Ovary (tissue), 9 donors: Measurements from ENCODE around the gene RGS9. TPM values are rescaled to one million over a fixed set of nuclear protein-coding genes. Genes with fewer than 3 reads are reported as not detected.

Experiments
- DNase-seq, 5 donors: peaks; one replicate each; pipeline ENCODE4 v3.0.0-alpha.2; 2019 to 2020
- H3K27ac ChIP-seq, 2 donors: fragments of 200-600 bp; one replicate each; pipeline versions ENCODE4 v1.5.1 to v1.8.0; 2019 to 2022
- H3K27me3 ChIP-seq: fragments of 200-600 bp; one replicate; pipeline ENCODE4 v1.8.0; 2022
- H3K36me3 ChIP-seq: fragments of 200-600 bp; sonication (generic); one replicate; pipeline ENCODE4 v1.5.1; 2019
- H3K4me1 ChIP-seq: one replicate; pipeline ENCODE4 v1.8.1; 2013; ENCODE audit warnings: mild to moderate bottlenecking, moderate library complexity; ENCODE audit not compliant: insufficient read depth
- H3K4me3 ChIP-seq: fragments of 200-600 bp; sonication (generic); one replicate; pipeline ENCODE4 v1.5.1; 2017
- H3K9me3 ChIP-seq, 2 donors: fragments of 200-600 bp in 1 of 2; sonication (generic) in 1 of 2; one replicate each; pipeline versions ENCODE4 v1.5.1 to v1.8.1; 2013 to 2019; ENCODE audit warnings: mild to moderate bottlenecking in 1 of 2, moderate library complexity in 1 of 2
- CTCF ChIP-seq, 3 donors: fragments of 450-650 bp in 2 of 3; fragments of 200-600 bp in 1 of 3; IDR thresholded peaks; one replicate each; pipeline versions ENCODE4 v1.5.1 to v1.8.0; 2016 to 2022; ENCODE audit warnings: antibody characterized with exemption in 3 of 3, mild to moderate bottlenecking in 1 of 3
- EP300 ChIP-seq: sonication (generic); formaldehyde crosslinking; IDR thresholded peaks from one replicate; pipeline ENCODE4 v1.6.1; 2017; ENCODE audit warnings: antibody characterized with exemption
- POLR2A ChIP-seq: fragments of 450-650 bp; IDR thresholded peaks from one replicate; pipeline ENCODE4 v1.6.1; 2017; ENCODE audit warnings: antibody characterized with exemption, mild to moderate bottlenecking, moderate library complexity
- WGBS, 3 donors: extraction: QIAGEN DNeasy Blood & Tissue Kit in 1 of 3; methylation state at CpG; one replicate each; pipeline versions ENCODE4 v1.1.5 to v1.1.7; 2013 to 2017; 5-methylcytosine and 5-hydroxymethylcytosine counted together
- intact Hi-C, 4 donors: fragments of 100-400 bp; cut with DNase I; formaldehyde crosslinking; loops; one replicate each; pipeline versions ENCODE4 v1.11.0 to v1.15.1; 2022 to 2023
- polyA plus RNA-seq, 2 donors: library from polyadenylated mRNA; stranded (reverse); fragments of 200-250 nt in 1 of 2; fragments of 350-450 nt in 1 of 2; fragmentation: Illumina TruSeq in 1 of 2; extraction: RNeasy Lipid Tissue Mini Kit (QIAGEN cat#74804) in 1 of 2; gene quantifications; one replicate each; pipeline ENCODE4 v1.2.3, GENCODE V29; 2013 to 2014
- total RNA-seq, 7 donors: library from RNA; depleted of rRNA in 2 of 7; stranded (reverse); fragments of >200 nt in 2 of 7; fragmentation: NEBNext Ultra II Directional in 3 of 7; extraction: Animal tissue kit (Norgen Biotek cat#: 25700) in 3 of 7; gene quantifications; one replicate each; pipeline versions ENCODE4 v1.1.0 to v1.2.4, GENCODE V29; 2016 to 2023
- donor health status: DM: no; HTN: no; CAD: no; lungs with moderate emphysema.
- donor health status: DM: no; HTN: no; CAD: no.
- donor health status: Bipolar disorder and iron deficiency.
- donor health status: DM: yes; HTN: yes; CAD: no.
- donor health status: DM: no; HTN: no; CAD: no.
- donor health status: DM: yes; HTN: yes; CAD: no.

Gene RGS9
- total and polyA plus RNA-seq, 9 donors, result 5.3 to 15.7 (median 9.1) TPM

GRCh38 chr17:65249774-65250173 lies 112.6 kb downstream of the RGS9 start:
- Histone ChIP-seq H3K4me1 (no peaks in the 10 kb centered on the region), H3K4me3 (no peak overlapping the region), H3K9me3 (no peaks in the 10 kb centered on the region), H3K27me3 (no peaks in the 10 kb centered on the region), H3K36me3 (no peaks in the 10 kb centered on the region), H3K27ac (no peak overlapping the region)
- no peak for TF ChIP-seq CTCF (IDR thresholded peaks at IDR 0.05)
- TF ChIP-seq POLR2A, result no peak
- TF ChIP-seq EP300, result no peak
- WGBS, 3 donors, result 93 to 100% (median 97%) methylated on average over 2 of the region's 2 CpGs
- DNase-seq, result no peak
- intact Hi-C loops, result no loop called here

- DNase-seq, result no peak
- no peak overlapping the region for H3K27ac ChIP-seq
- no peaks in the 10 kb centered on the region for H3K27me3 ChIP-seq
- no peaks in the 10 kb centered on the region for H3K4me1 ChIP-seq
- no peaks in the 10 kb centered on the region for H3K36me3 ChIP-seq
- intact Hi-C loops, result no loop called here
- 20 to 40% (median 28%) methylated on average over 1 of the region's 1 CpG for WGBS, 3 donors
- no peaks in the 10 kb centered on the region for H3K9me3 ChIP-seq
- H3K4me3 ChIP-seq, result no peak overlapping the region
- no peak for TF ChIP-seq POLR2A
- TF ChIP-seq CTCF (IDR thresholded peaks at IDR 0.05), result no peak
- TF ChIP-seq EP300, result no peak
Observed at GRCh38 chr17:65254166-65254565, 117.0 kb downstream of the RGS9 start.

GRCh38 chr17:65259281-65259680 lies 122.1 kb downstream of the RGS9 start:
- no peak for TF ChIP-seq EP300
- intact Hi-C loops, result no loop called here

GRCh38 chr17:65259696-65260485 lies 122.7 kb downstream of the RGS9 start:
- TF ChIP-seq POLR2A (no peak), EP300 (no peak), CTCF (IDR thresholded peaks at IDR 0.05) (no peak)
- H3K36me3 ChIP-seq, result no peaks in the 10 kb centered on the region
- no peaks in the 10 kb centered on the region for H3K27me3 ChIP-seq
- no peaks in the 10 kb centered on the region for H3K9me3 ChIP-seq
- no peak for DNase-seq
- intact Hi-C loops, result no loop called here
- 58 to 70% (median 61%) methylated on average over 7 of the region's 7 CpGs for WGBS, 3 donors
- H3K27ac ChIP-seq, result no peak overlapping the region
- H3K4me3 ChIP-seq, result no peak overlapping the region
- H3K4me1 ChIP-seq, result no peaks in the 10 kb centered on the region

More at GRCh38 chr17:65259281-65259680, 122.1 kb downstream of the RGS9 start:
- Histone ChIP-seq H3K4me3 (no peak overlapping the region), H3K9me3 (no peaks in the 10 kb centered on the region), H3K27me3 (no peaks in the 10 kb centered on the region), H3K4me1 (no peaks in the 10 kb centered on the region), H3K36me3 (no peaks in the 10 kb centered on the region), H3K27ac (no peak overlapping the region)
- no peak for DNase-seq
- 76 to 79% (median 77%) methylated on average over 5 of the region's 5 CpGs for WGBS, 3 donors

- no peaks in the 10 kb centered on the region for H3K4me1 ChIP-seq
- TF ChIP-seq CTCF (IDR thresholded peaks at IDR 0.05), result no peak
- TF ChIP-seq EP300, result no peak
- TF ChIP-seq POLR2A, result no peak
- no peaks in the 10 kb centered on the region for H3K27me3 ChIP-seq
- H3K9me3 ChIP-seq, result no peaks in the 10 kb centered on the region
- intact Hi-C loops, result no loop called here
- no peaks in the 10 kb centered on the region for H3K36me3 ChIP-seq
- no peak overlapping the region for H3K27ac ChIP-seq
- WGBS, 3 donors, result 83 to 91% (median 87%) methylated on average over 2 of the region's 2 CpGs
- no peak for DNase-seq
- H3K4me3 ChIP-seq, result no peak overlapping the region
Observed at GRCh38 chr17:65260626-65261025, 123.5 kb downstream of the RGS9 start.
